Osteocyte (in vitro differentiated cells): ENCODE measurements around the gene NEU3. TPM values are rescaled to one million over a fixed set of nuclear protein-coding genes. Genes with fewer than 3 reads are reported as not detected.
"Not testable (repeated sequence)": the region's sequence is repeated elsewhere in the genome, so short reads cannot be mapped to it uniquely, and the experiment has no call there.

Experiments used
- DNase-seq: peaks from one replicate; pipeline ENCODE4 v3.0.0; 2021; ENCODE audit warnings: mixed read lengths; ENCODE audit not compliant: unreplicated experiment; ENCODE audit errors: extremely low spot score
- H3K27ac Mint-ChIP-seq: one replicate; pipeline ENCODE4 v1.8.0; 2021; ENCODE audit warnings: mild to moderate bottlenecking, mixed read lengths; ENCODE audit not compliant: unreplicated experiment
- H3K27me3 Mint-ChIP-seq: one replicate; pipeline ENCODE4 v1.8.0; 2021; ENCODE audit warnings: mixed read lengths; ENCODE audit not compliant: unreplicated experiment
- H3K36me3 Mint-ChIP-seq: one replicate; pipeline ENCODE4 v1.8.0; 2021; ENCODE audit warnings: mixed read lengths; ENCODE audit not compliant: unreplicated experiment
- H3K4me1 Mint-ChIP-seq: one replicate; pipeline ENCODE4 v1.8.0; 2021; ENCODE audit warnings: mixed read lengths; ENCODE audit not compliant: unreplicated experiment
- H3K4me3 Mint-ChIP-seq: one replicate; pipeline ENCODE4 v1.8.0; 2021; ENCODE audit warnings: mild to moderate bottlenecking, moderate library complexity, mixed read lengths; ENCODE audit not compliant: unreplicated experiment
- H3K9me3 Mint-ChIP-seq: one replicate; pipeline ENCODE4 v1.8.0; 2021; ENCODE audit warnings: mixed read lengths; ENCODE audit not compliant: unreplicated experiment
- CTCF ChIP-seq: fragments of 200-600 bp; sonication (generic); IDR thresholded peaks from 2 replicates; pipeline ENCODE4 v1.5.0; 2021; ENCODE audit warnings: antibody characterized with exemption, mild to moderate bottlenecking, moderate library complexity
- total RNA-seq: library from RNA; stranded (reverse); gene quantifications from 2 replicates; pipeline ENCODE4 v1.2.1, GENCODE V29; 2021

NEU3 gene
- total RNA-seq, 1 donor from 2014 or later = 10.1 TPM

GRCh38 chr11:74981888-74982287 is 6.8 kb upstream of the NEU3 start:
- Mint-ChIP-seq H3K36me3 (peaks cover 23% of the 10 kb centered on the region), H3K4me1 (no peaks in the 10 kb centered on the region), H3K27me3 (no peaks in the 10 kb centered on the region), H3K9me3 (no peaks in the 10 kb centered on the region), H3K4me3 (no peak overlapping the region), H3K27ac (no peak overlapping the region)
- TF ChIP-seq CTCF = no peak
- no peak for DNase-seq

DNA sequence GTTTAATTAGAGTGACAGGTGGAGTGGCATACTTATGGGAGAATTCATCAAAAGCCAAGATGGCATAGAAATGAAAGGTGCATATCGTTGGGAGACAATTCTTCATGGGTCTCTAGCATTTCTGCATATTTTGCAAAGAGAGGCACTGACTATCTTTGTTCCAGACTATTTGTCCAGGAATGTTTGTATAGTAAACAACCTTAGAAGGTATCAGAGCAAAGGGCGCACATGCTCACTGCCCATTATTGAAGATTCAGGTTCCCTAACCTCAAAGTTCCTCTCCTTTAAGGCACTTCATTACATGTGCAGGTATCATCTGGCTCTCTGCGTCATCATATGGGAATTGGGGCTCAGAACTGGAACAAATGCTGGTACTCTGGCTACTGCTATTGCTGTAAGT is 4.7 kb upstream of the NEU3 start:
- H3K36me3 Mint-ChIP-seq = peaks cover 17% of the 10 kb centered on the region
- no peak overlapping the region for H3K4me3 Mint-ChIP-seq
- peaks cover 2% of the 10 kb centered on the region for H3K4me1 Mint-ChIP-seq
- H3K27me3 Mint-ChIP-seq = no peaks in the 10 kb centered on the region
- no peaks in the 10 kb centered on the region for H3K9me3 Mint-ChIP-seq
- no peak for TF ChIP-seq CTCF
- no peak overlapping the region for H3K27ac Mint-ChIP-seq
- DNase-seq = no peak

- Mint-ChIP-seq H3K9me3 (no peaks in the 10 kb centered on the region), H3K36me3 (peaks cover 14% of the 10 kb centered on the region), H3K27me3 (no peaks in the 10 kb centered on the region), H3K27ac (no peak overlapping the region), H3K4me1 (peaks cover 9% of the 10 kb centered on the region), H3K4me3 (no peak overlapping the region)
- TF ChIP-seq CTCF = no peak
- DNase-seq = no peak
These were observed 4.0 kb upstream of the NEU3 start for GRCh38 chr11:74984730-74985129.

GRCh38 chr11:74989260-74989638 is 516 bp downstream of the NEU3 start:
- no peaks in the 10 kb centered on the region for H3K36me3 Mint-ChIP-seq
- H3K4me3 Mint-ChIP-seq = peak overlapping the region; percentile 95
- H3K27ac Mint-ChIP-seq = peak overlapping the region; percentile 92
- no peaks in the 10 kb centered on the region for H3K27me3 Mint-ChIP-seq
- no peak for TF ChIP-seq CTCF
- H3K9me3 Mint-ChIP-seq = no peaks in the 10 kb centered on the region
- peaks cover 12% of the 10 kb centered on the region for H3K4me1 Mint-ChIP-seq
- no peak for DNase-seq

DNA sequence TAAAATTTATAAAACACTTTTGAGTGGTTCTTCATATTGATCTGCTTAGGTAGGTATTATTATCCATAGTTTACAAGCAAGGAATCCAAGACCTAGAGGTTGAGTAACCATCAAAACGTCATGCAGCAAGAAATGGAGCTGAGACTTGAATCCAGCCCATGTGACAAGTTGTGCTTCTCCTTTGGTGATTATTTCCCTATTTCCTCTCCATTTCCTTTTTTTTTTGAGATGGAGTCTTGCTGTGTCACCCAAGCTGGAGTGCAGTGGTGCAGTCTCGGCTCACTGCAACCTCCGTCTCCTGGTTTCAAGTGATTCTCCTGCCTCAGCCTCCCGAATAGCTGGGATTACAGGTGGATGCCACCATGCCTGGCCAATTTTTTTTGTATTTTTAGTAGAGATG is 1.4 kb downstream of the NEU3 start:
- H3K27me3 Mint-ChIP-seq, H3K4me3 Mint-ChIP-seq, H3K36me3 Mint-ChIP-seq, DNase-seq, H3K27ac Mint-ChIP-seq, H3K9me3 Mint-ChIP-seq: not testable (repeated sequence)
- H3K4me1 Mint-ChIP-seq = peaks cover 12% of the 10 kb centered on the region

- Mint-ChIP-seq H3K4me1 (peaks cover 12% of the 10 kb centered on the region), H3K27me3 (no peaks in the 10 kb centered on the region), H3K9me3 (no peaks in the 10 kb centered on the region), H3K36me3 (peaks cover 3% of the 10 kb centered on the region), H3K4me3 (no peak overlapping the region), H3K27ac (no peak overlapping the region)
- DNase-seq = no peak
- TF ChIP-seq CTCF = no peak
These were observed 2.2 kb downstream of the NEU3 start for GRCh38 chr11:74990941-74991340.
